ENCODE data around the gene CSF2. TPM values are rescaled to one million over a fixed set of nuclear protein-coding genes. Genes with fewer than 3 reads are reported as not detected.
A peak's percentile ranks its signal among the peaks of the same experiment; 100 is the strongest.
"Not testable (repeated sequence)": the region's sequence is repeated elsewhere in the genome, so short reads cannot be mapped to it uniquely, and the experiment has no call there.

Gene CSF2
- total RNA-seq, 4 donors from 2014 or later = not detected

DNA sequence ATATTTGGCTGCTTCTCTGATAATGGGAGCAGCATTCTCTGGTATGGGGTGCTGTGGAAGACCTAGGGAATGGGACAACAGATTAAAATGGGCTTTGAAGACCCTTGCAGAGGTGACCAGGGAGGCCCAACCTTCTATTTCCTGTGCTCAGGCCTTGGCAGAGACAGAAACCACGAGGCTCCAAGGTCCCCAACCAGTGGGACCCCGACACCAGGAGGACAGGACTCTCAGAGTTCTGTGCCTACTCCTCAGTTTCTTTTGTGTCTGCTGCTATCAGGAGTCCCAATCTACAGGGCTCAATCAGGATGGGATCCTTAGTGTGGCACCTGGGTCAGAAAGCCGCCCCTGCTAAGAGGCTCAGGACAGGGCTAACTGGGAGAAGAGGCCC, 29.3 kb downstream of the CSF2 start:
- no peaks in the 10 kb centered on the region for H3K9me3 ChIP-seq
- H3K4me1 ChIP-seq = peaks cover 0 to 26% (median 17%) of the 10 kb centered on the region in 4 donors
- H3K4me3 ChIP-seq = no peak overlapping the region
- no peaks in the 10 kb centered on the region for H3K27me3 ChIP-seq
- peak overlapping the region; percentile 64 to 82 (median 74) for H3K27ac ChIP-seq
- no peak for DNase-seq
- no peak for TF ChIP-seq POLR2A (IDR thresholded peaks at IDR 0.05)
- TF ChIP-seq, protein P1, sequence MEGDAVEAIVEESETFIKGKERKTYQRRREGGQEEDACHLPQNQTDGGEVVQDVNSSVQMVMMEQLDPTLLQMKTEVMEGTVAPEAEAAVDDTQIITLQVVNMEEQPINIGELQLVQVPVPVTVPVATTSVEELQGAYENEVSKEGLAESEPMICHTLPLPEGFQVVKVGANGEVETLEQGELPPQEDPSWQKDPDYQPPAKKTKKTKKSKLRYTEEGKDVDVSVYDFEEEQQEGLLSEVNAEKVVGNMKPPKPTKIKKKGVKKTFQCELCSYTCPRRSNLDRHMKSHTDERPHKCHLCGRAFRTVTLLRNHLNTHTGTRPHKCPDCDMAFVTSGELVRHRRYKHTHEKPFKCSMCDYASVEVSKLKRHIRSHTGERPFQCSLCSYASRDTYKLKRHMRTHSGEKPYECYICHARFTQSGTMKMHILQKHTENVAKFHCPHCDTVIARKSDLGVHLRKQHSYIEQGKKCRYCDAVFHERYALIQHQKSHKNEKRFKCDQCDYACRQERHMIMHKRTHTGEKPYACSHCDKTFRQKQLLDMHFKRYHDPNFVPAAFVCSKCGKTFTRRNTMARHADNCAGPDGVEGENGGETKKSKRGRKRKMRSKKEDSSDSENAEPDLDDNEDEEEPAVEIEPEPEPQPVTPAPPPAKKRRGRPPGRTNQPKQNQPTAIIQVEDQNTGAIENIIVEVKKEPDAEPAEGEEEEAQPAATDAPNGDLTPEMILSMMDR (IDR thresholded peaks at IDR 0.05) = no peak
- no peaks in the 10 kb centered on the region for H3K36me3 ChIP-seq

DNA sequence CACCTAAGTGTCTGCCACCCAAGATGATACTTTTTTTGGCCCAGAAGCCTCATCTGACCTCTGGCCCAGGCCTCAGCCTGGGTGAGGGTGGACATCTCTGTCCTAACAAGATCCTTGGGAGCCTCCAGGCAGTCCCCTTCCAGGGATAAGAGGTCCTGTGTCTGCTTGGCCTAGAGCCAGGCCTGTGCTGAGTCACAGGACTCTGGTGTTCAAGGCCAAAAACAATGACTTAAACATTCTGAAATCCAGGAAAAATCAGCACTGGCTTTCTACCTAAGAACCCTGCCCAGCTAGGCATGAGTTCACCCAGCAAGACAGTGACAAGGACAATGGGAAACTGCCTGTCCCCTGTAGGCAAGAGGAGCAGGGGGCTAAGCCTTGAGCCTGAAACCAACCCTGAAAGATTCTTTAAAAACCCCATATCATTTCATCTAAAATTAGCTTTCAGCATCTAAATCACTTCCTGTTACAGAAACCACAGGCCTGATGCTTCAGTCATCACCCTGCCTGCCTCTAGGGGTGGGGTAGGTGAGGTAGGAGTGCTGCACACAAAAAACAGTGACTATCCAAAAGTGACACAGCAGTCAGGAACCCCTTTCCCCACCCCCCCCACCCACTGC, 29.9 kb downstream of the CSF2 start:
- Histone ChIP-seq H3K4me3 (no peak overlapping the region), H3K27me3 (no peaks in the 10 kb centered on the region), H3K36me3 (no peaks in the 10 kb centered on the region), H3K9me3 (no peaks in the 10 kb centered on the region), H3K4me1 (peaks cover 0 to 26% (median 17%) of the 10 kb centered on the region in 4 donors), H3K27ac (peak overlapping the region; percentile 64 to 82 (median 74))
- DNase-seq = peak in 2 of 3 donors; percentile 72 to 77
- TF ChIP-seq, protein P1 (IDR thresholded peaks at IDR 0.05) = peak in 1 of 6 experiments; percentile 19
- TF ChIP-seq POLR2A (IDR thresholded peaks at IDR 0.05) = no peak

DNA sequence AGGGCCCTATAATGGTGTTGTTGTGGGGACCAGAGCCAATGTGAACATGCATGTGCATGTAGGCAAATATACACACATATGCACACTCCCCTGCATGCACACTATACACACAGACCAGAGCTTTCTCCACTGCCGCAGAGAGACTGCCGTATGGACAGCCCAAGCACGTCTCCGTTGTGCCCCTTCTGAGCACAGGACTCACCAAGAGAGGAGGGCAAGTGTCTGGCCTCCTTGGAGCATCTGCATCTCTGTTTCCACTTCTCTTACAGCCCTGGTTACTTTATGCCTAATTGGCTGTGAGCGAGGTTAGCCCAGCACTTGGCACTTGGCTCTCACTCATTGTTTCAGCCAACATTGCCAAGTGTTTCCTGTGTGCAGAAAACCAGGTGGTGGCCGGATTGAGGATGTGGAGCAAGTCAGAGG, 30.4 kb downstream of the CSF2 start:
- Histone ChIP-seq H3K4me1 (peaks cover 0 to 26% (median 17%) of the 10 kb centered on the region in 4 donors), H3K36me3 (no peaks in the 10 kb centered on the region), H3K9me3 (no peaks in the 10 kb centered on the region), H3K27me3 (no peaks in the 10 kb centered on the region), H3K4me3 (no peak overlapping the region), H3K27ac (peak overlapping the region in 3 of 4 donors; percentile 73 to 82 (median 74))
- peak in 1 of 3 donors; percentile 47 for DNase-seq
- TF ChIP-seq, protein P1 (IDR thresholded peaks at IDR 0.05) = no peak
- TF ChIP-seq POLR2A (IDR thresholded peaks at IDR 0.05) = no peak

GRCh38 chr5:132104556-132104955, 31.0 kb downstream of the CSF2 start:
- H3K9me3 ChIP-seq = no peaks in the 10 kb centered on the region
- no peak for DNase-seq
- no peaks in the 10 kb centered on the region for H3K27me3 ChIP-seq
- TF ChIP-seq, protein P1 (IDR thresholded peaks at IDR 0.05) = no peak
- TF ChIP-seq POLR2A (IDR thresholded peaks at IDR 0.05) = no peak
- no peaks in the 10 kb centered on the region for H3K36me3 ChIP-seq
- H3K27ac ChIP-seq = peak overlapping the region in 1 of 4 donors; percentile 13
- H3K4me1 ChIP-seq = peaks cover 0 to 26% (median 17%) of the 10 kb centered on the region in 4 donors
- H3K4me3 ChIP-seq = no peak overlapping the region

GRCh38 chr5:132105688-132106087, 32.1 kb downstream of the CSF2 start:
- Histone ChIP-seq H3K4me1 (peaks cover 0 to 25% (median 16%) of the 10 kb centered on the region in 4 donors), H3K27ac (no peak overlapping the region), H3K9me3 (no peaks in the 10 kb centered on the region), H3K4me3 (no peak overlapping the region), H3K27me3 (no peaks in the 10 kb centered on the region), H3K36me3 (no peaks in the 10 kb centered on the region)
- DNase-seq = no peak
- TF ChIP-seq, protein P1 (IDR thresholded peaks at IDR 0.05) = no peak
- TF ChIP-seq POLR2A (IDR thresholded peaks at IDR 0.05) = no peak

GRCh38 chr5:132108495-132108894, 34.9 kb downstream of the CSF2 start:
- H3K4me1 ChIP-seq, H3K27ac ChIP-seq, H3K4me3 ChIP-seq, H3K27me3 ChIP-seq, H3K36me3 ChIP-seq, H3K9me3 ChIP-seq, DNase-seq: not testable (repeated sequence)

DNA sequence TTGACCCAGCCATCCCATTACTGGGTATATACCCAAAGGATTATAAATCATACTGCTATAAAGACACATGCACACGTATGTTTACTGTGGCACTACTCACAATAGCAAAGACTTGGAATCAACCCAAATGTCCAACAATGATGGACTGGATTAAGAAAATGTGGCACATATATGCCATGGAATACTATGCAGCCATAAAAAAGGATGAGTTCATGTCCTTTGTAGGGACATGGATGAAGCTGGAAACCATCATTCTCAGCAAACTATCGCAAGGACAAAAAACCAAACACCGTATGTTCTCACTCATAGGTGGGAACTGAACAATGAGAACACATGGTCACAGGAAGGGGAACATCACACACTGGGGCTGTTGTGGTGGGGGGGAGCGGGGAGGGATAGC, 35.4 kb downstream of the CSF2 start:
- H3K36me3 ChIP-seq, H3K27me3 ChIP-seq, H3K27ac ChIP-seq, DNase-seq, H3K4me1 ChIP-seq, H3K4me3 ChIP-seq, H3K9me3 ChIP-seq: not testable (repeated sequence)
